Muscle of leg (tissue), 11 donors: ENCODE results near the gene WNT10A. TPM values are rescaled to one million over a fixed set of nuclear protein-coding genes. Genes with fewer than 3 reads are reported as not detected.

Experiments
- DNase-seq: peaks from one replicate; pipeline ENCODE4 v3.0.0; 2013
- H3K27ac ChIP-seq: one replicate; pipeline ENCODE4 v1.5.1; 2013; ENCODE audit warnings: mild to moderate bottlenecking, low read length, control low read depth
- H3K27me3 ChIP-seq: one replicate; pipeline ENCODE4 v1.6.1; 2013; ENCODE audit warnings: low read length; ENCODE audit not compliant: control insufficient read depth, insufficient read depth
- H3K36me3 ChIP-seq: one replicate; pipeline ENCODE4 v1.6.1; 2013; ENCODE audit warnings: low read length; ENCODE audit not compliant: control insufficient read depth, insufficient read depth
- H3K4me1 ChIP-seq: one replicate; pipeline ENCODE4 v1.6.1; 2013; ENCODE audit warnings: low read length; ENCODE audit not compliant: control insufficient read depth, insufficient read depth
- H3K4me3 ChIP-seq: one replicate; pipeline ENCODE4 v1.5.1; 2013; ENCODE audit warnings: low read length, control low read depth
- H3K9me3 ChIP-seq: replicated peaks from 2 replicates; pipeline ENCODE4 v1.6.1; 2013; ENCODE audit warnings: low read depth, low read length; ENCODE audit not compliant: control insufficient read depth
- WGBS: methylation state at CpG from one replicate; pipeline ENCODE4 v1.1.5; 2013; ENCODE audit warnings: missing lambda C conversion rate; ENCODE audit not compliant: insufficient coverage; 5-methylcytosine and 5-hydroxymethylcytosine counted together
- polyA plus RNA-seq, 8 donors: library from polyadenylated mRNA; unstranded; fragments of 120-200 nt; gene quantifications; one replicate each; pipeline versions ENCODE4 v1.2.1 to v1.2.3, GENCODE V29; 2013; ENCODE audit warnings: inconsistent platforms in 1 of 8, low replicate concordance in 1 of 8; ENCODE audit not compliant: insufficient read length in 8 of 8, insufficient read depth in 1 of 8
- total RNA-seq: library from RNA; stranded (reverse); fragments of 120-200 nt; gene quantifications from one replicate; pipeline ENCODE4 v1.2.4, GENCODE V29; 2013

The WNT10A gene
- total and polyA plus RNA-seq, 9 donors = 0.04 to 1.7 (median 0.07) TPM; not detected in 5

DNA sequence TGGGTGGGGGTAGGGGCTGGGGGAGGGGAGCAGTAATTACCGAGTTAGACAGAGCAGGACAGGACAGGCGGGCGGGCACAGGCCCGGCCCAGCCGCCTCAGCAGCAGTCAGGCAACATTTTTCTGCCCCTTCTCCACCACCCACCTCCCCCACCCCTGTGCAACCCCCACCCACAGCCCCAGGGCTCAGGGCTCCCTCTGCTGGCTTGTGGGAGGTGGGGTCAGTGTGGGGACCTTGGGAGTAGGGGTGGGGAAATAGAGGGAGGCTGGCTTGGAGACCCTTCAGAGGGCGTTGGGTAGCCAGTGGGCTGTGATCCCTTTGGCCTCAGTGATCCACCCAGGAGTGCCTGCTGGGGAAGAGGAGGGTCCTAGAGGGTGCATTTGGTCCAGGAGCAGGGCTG, 14.7 kb upstream of the WNT10A start:
- WGBS = 57% methylated on average over 1 of the region's 6 CpGs
- Histone ChIP-seq H3K9me3 (no peaks in the 10 kb centered on the region), H3K4me3 (no peak overlapping the region), H3K4me1 (peaks cover 4% of the 10 kb centered on the region), H3K36me3 (no peaks in the 10 kb centered on the region), H3K27me3 (peaks cover 89% of the 10 kb centered on the region), H3K27ac (no peak overlapping the region)
- DNase-seq = no peak

GRCh38 chr2:218867900-218868299, 12.8 kb upstream of the WNT10A start:
- 33% methylated on average over 4 of the region's 6 CpGs for WGBS
- H3K4me1 ChIP-seq = peaks cover 7% of the 10 kb centered on the region
- H3K9me3 ChIP-seq = no peaks in the 10 kb centered on the region
- H3K27ac ChIP-seq = no peak overlapping the region
- H3K36me3 ChIP-seq = no peaks in the 10 kb centered on the region
- H3K27me3 ChIP-seq = peaks cover 89% of the 10 kb centered on the region
- no peak overlapping the region for H3K4me3 ChIP-seq
- no peak for DNase-seq

DNA sequence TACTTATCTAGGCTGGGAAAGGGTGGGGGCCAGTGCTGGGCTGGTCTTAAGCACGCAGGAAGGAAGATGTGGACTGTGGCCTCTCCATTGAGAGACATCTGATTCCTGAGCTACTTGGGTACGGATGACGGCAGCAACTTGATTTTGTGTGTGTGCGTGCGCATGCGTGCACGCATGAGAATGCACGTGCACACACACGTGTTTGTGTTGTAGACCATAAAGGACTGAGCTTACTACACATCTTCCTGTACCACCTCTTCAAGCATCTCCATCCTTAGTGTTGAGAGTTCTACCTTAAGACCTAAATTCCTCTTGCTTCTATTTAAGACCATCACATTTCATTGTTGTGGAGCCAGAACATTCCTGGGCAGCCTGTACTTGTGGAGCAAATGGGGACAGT, 11.6 kb upstream of the WNT10A start:
- Histone ChIP-seq H3K4me1 (peaks cover 14% of the 10 kb centered on the region), H3K9me3 (no peaks in the 10 kb centered on the region), H3K4me3 (no peak overlapping the region), H3K27me3 (peaks cover 91% of the 10 kb centered on the region), H3K27ac (no peak overlapping the region), H3K36me3 (no peaks in the 10 kb centered on the region)
- DNase-seq = no peak
- 74% methylated on average over 5 of the region's 9 CpGs for WGBS

DNA sequence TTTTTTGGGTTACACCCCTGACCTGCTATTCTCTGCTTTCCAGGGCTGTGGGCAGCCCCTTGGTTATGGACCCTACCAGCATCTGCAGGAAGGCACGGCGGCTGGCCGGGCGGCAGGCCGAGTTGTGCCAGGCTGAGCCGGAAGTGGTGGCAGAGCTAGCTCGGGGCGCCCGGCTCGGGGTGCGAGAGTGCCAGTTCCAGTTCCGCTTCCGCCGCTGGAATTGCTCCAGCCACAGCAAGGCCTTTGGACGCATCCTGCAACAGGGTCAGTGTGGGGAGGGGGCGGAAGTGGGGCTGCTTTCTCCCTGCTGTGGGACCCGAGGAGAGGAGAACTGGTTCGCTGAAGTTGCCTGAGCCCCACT, 9.7 kb upstream of the WNT10A start:
- no peak for DNase-seq
- WGBS = 2% methylated on average over 14 of the region's 18 CpGs
- no peaks in the 10 kb centered on the region for H3K9me3 ChIP-seq
- no peaks in the 10 kb centered on the region for H3K36me3 ChIP-seq
- H3K27ac ChIP-seq = no peak overlapping the region
- H3K4me3 ChIP-seq = no peak overlapping the region
- H3K4me1 ChIP-seq = peaks cover 14% of the 10 kb centered on the region
- H3K27me3 ChIP-seq = peaks cover 94% of the 10 kb centered on the region

DNA sequence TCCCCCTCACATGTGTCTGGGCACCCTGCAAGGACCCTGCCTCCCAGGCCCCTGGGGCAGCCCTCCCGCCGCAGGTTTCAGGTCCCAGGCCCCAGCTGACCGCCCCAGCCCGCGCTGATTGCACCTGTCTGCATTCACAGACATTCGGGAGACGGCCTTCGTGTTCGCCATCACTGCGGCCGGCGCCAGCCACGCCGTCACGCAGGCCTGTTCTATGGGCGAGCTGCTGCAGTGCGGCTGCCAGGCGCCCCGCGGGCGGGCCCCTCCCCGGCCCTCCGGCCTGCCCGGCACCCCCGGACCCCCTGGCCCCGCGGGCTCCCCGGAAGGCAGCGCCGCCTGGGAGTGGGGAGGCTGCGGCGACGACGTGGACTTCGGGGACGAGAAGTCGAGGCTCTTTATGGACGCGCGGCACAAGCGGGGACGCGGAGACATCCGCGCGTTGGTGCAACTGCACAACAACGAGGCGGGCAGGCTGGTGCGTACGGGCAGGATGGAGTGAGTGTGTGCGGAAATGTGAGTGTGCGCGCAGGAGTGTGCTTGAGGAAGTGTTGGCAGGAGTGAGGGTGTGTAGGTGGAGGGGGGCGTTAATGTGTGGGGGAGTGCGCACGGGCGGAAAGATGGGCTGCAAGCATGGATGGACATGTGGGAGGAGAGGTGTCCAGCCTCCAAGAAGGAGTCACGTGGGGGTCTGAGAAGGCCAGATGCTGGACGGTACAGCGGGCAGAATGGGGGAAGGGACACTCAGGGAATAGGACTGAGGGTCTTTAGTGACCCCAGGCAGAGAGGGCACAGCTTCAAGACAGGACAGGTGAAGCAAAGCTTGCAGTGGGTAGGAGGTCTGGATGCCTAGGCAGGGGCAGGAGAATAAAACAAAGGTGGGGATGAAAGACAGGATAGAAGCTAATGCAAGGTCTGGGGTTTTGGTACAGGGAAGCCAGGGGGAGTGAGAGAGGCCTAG, 9.0 kb upstream of the WNT10A start:
- peaks cover 14% of the 10 kb centered on the region for H3K4me1 ChIP-seq
- no peak for DNase-seq
- peaks cover 94% of the 10 kb centered on the region for H3K27me3 ChIP-seq
- H3K36me3 ChIP-seq = no peaks in the 10 kb centered on the region
- WGBS = 2% methylated on average over 53 of the region's 60 CpGs
- no peak overlapping the region for H3K4me3 ChIP-seq
- no peaks in the 10 kb centered on the region for H3K9me3 ChIP-seq
- H3K27ac ChIP-seq = no peak overlapping the region

DNA sequence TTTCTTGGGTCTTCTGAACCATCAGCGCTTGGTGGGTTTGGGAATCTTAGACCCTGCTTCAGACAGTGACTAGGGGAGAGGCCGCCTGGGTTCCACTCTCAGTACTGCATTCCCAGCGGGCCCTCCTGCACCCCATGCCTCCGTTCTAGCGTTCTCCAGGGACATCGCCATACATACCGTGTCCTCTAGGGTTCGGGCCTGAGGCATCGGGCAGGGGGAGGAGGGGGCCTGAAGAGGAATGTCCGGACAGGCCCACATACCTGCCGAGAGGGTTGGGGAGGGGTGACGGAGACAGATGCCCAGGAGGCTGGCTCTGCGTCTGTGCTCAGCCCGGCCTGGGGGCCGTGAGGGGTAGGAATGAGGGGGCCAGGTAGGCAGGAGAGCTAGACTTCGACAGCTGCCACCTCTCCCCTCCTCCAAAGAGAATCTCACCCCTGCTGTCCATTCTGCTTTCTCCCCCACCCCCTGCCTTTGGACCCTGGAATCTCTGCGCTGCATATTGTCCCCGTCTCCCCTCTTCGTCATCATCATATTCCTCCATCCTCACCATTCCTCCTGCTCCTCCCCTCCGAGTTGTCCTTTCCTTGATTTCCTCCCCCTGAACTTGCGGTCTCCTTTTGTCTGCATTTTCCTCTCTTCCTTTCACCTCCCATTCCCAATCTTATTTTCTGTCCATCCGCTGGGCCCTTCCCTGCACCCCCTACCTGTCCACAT, 7.8 kb upstream of the WNT10A start:
- no peak overlapping the region for H3K27ac ChIP-seq
- H3K27me3 ChIP-seq = peaks cover 91% of the 10 kb centered on the region
- no peaks in the 10 kb centered on the region for H3K9me3 ChIP-seq
- no peaks in the 10 kb centered on the region for H3K36me3 ChIP-seq
- DNase-seq = no peak
- under 1% methylated on average over 9 of the region's 22 CpGs for WGBS
- no peak overlapping the region for H3K4me3 ChIP-seq
- peaks cover 23% of the 10 kb centered on the region for H3K4me1 ChIP-seq

- DNase-seq = no peak
- Histone ChIP-seq H3K4me1 (peaks cover 30% of the 10 kb centered on the region), H3K36me3 (no peaks in the 10 kb centered on the region), H3K9me3 (no peaks in the 10 kb centered on the region), H3K27me3 (peaks cover 93% of the 10 kb centered on the region), H3K4me3 (no peak overlapping the region), H3K27ac (no peak overlapping the region)
- 1% methylated on average over 82 of the region's 86 CpGs for WGBS
Observed at GRCh38 chr2:218873359-218874194, 7.1 kb upstream of the WNT10A start.

DNA sequence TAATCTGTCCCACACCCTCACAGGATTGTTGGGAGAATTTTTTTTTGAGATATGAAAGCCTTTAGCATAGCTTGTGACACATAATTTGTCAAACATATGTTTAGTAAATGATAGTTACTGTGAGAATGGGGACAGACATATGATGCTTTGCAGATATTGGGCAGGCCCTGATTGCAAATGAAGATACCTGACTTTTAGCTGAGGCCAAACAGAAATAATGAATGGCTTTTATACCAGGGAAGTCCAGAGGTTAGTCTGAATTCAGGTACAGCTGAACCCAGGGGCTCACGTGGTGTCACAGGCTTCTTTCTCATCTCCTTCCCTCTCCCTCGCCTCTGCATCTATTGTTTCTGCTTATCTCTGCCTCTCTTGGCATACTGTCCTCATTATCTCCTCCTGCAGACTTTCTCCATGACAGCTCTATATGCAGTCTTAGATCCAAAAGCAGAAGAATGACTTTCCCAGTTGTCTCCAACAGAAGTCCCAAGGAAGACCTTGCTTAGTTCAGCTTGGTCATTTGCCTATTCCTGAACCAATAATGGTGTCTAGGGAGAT, 4.9 kb upstream of the WNT10A start:
- no peak for DNase-seq
- 19% methylated on average over 2 of the region's 2 CpGs for WGBS
- Histone ChIP-seq H3K27ac (no peak overlapping the region), H3K4me3 (no peak overlapping the region), H3K4me1 (peaks cover 50% of the 10 kb centered on the region), H3K27me3 (peaks cover 93% of the 10 kb centered on the region), H3K9me3 (no peaks in the 10 kb centered on the region), H3K36me3 (no peaks in the 10 kb centered on the region)

GRCh38 chr2:218876562-218877219, 4.0 kb upstream of the WNT10A start:
- Histone ChIP-seq H3K27me3 (peaks cover 94% of the 10 kb centered on the region), H3K4me1 (peaks cover 45% of the 10 kb centered on the region), H3K4me3 (no peak overlapping the region), H3K36me3 (no peaks in the 10 kb centered on the region), H3K9me3 (no peaks in the 10 kb centered on the region), H3K27ac (no peak overlapping the region)
- peak; percentile 75 for DNase-seq
- 17% methylated on average over 1 of the region's 3 CpGs for WGBS
